Fibroblast of pulmonary artery (primary cell): ENCODE data around the gene LRRC23.

Experiments
- DNase-seq: peaks from one replicate; pipeline ENCODE4 v3.0.0-alpha.2; 2010; ENCODE audit warnings: low read depth
- H3K4me3 ChIP-seq: replicated peaks from 2 replicates; pipeline ENCODE4 v1.5.1; 2011; ENCODE audit warnings: low read depth, mild to moderate bottlenecking, control low read depth, low read length, moderate library complexity
- CTCF ChIP-seq: IDR thresholded peaks from 2 replicates; pipeline ENCODE4 v1.5.1; 2011; ENCODE audit warnings: mild to moderate bottlenecking, control low read depth, low read length, inconsistent platforms; ENCODE audit errors: missing control alignments

Gene LRRC23

GRCh38 chr12:6932766-6933165, 28.1 kb downstream of the LRRC23 start:
- H3K4me3 ChIP-seq = no peak overlapping the region
- DNase-seq = no peak
- no peak for TF ChIP-seq CTCF

GRCh38 chr12:6934110-6934509, 29.5 kb downstream of the LRRC23 start:
- no peak for TF ChIP-seq CTCF
- peak overlapping the region; percentile 27 for H3K4me3 ChIP-seq
- peak; percentile 87 for DNase-seq

- peak; percentile 64 for DNase-seq
- H3K4me3 ChIP-seq = no peak overlapping the region
- TF ChIP-seq CTCF = no peak
These were observed 31.0 kb downstream of the LRRC23 start for GRCh38 chr12:6935371-6936193.

- no peak overlapping the region for H3K4me3 ChIP-seq
- no peak for DNase-seq
These were observed 31.6 kb downstream of the LRRC23 start for GRCh38 chr12:6936194-6936635.

GRCh38 chr12:6936636-6937480, 32.2 kb downstream of the LRRC23 start:
- no peak for DNase-seq
- H3K4me3 ChIP-seq = peak overlapping the region; percentile 52
- no peak for TF ChIP-seq CTCF

More at GRCh38 chr12:6936194-6936635, 31.6 kb downstream of the LRRC23 start:
- TF ChIP-seq CTCF = no peak

- peak overlapping the region; percentile 52 for H3K4me3 ChIP-seq
- TF ChIP-seq CTCF = peak; percentile 93
- DNase-seq = peak; percentile 95
These were observed 33.1 kb downstream of the LRRC23 start for GRCh38 chr12:6937481-6938352.
